Smooth muscle cell (in vitro differentiated cells): ENCODE measurements around the gene LTBP2. TPM values are rescaled to one million over a fixed set of nuclear protein-coding genes. Genes with fewer than 3 reads are reported as not detected.
A peak's percentile ranks its signal among the peaks of the same experiment; 100 is the strongest.

Experiments
- DNase-seq: peaks from one replicate; lab custom pipeline; 2025; ENCODE audit not compliant: unreplicated experiment; lab: John Stamatoyannopoulos, UW
- H2AFZ ChIP-seq: fragments of 200-600 bp; sonication (generic); 2 replicates; pipeline ENCODE4 v1.6.0; 2016; ENCODE audit warnings: antibody characterized with exemption, low read depth, mild to moderate bottlenecking
- H3F3A ChIP-seq: fragments of 200-600 bp; sonication (generic); 2 replicates; pipeline ENCODE4 v1.6.0; 2017; ENCODE audit warnings: antibody characterized with exemption, low read depth
- H3K27ac ChIP-seq: fragments of 200-600 bp; sonication (generic); 2 replicates; pipeline ENCODE4 v1.5.1; 2016; ENCODE audit warnings: low read depth, mild to moderate bottlenecking
- H3K27me3 ChIP-seq: fragments of 200-600 bp; sonication (generic); 2 replicates; pipeline ENCODE4 v1.6.1; 2016; ENCODE audit warnings: low read depth, mild to moderate bottlenecking
- H3K36me3 ChIP-seq: fragments of 200-600 bp; sonication (generic); 2 replicates; pipeline ENCODE4 v1.5.1; 2016; ENCODE audit warnings: low read depth
- H3K4me1 ChIP-seq: fragments of 200-600 bp; sonication (generic); 2 replicates; pipeline ENCODE4 v1.5.1; 2016; ENCODE audit warnings: low read depth
- H3K4me2 ChIP-seq: fragments of 200-600 bp; sonication (generic); 2 replicates; pipeline ENCODE4 v1.6.0; 2016; ENCODE audit warnings: mild to moderate bottlenecking
- H3K4me3 ChIP-seq: fragments of 200-600 bp; sonication (generic); 2 replicates; pipeline ENCODE4 v1.5.1; 2016; ENCODE audit warnings: mild to moderate bottlenecking
- H3K79me2 ChIP-seq: fragments of 200-600 bp; sonication (generic); 2 replicates; pipeline ENCODE4 v1.6.0; 2016; ENCODE audit warnings: low read depth, mild to moderate bottlenecking
- H3K9ac ChIP-seq: fragments of 200-600 bp; sonication (generic); 2 replicates; pipeline ENCODE4 v1.6.0; 2016; ENCODE audit warnings: low read depth
- H3K9me3 ChIP-seq: fragments of 200-600 bp; sonication (generic); replicated peaks from 2 replicates; pipeline ENCODE4 v1.5.1; 2016; ENCODE audit warnings: low read depth
- H4K20me1 ChIP-seq: fragments of 200-600 bp; sonication (generic); 2 replicates; pipeline ENCODE4 v1.6.0; 2016; ENCODE audit warnings: low read depth
- CTCF ChIP-seq: fragments of 200-600 bp; sonication (generic); IDR thresholded peaks from 2 replicates; pipeline ENCODE4 v1.5.1; 2017; ENCODE audit warnings: borderline replicate concordance, mild to moderate bottlenecking, antibody characterized with exemption; ENCODE audit not compliant: insufficient read depth, poor library complexity, severe bottlenecking
- WGBS: methylation state at CpG from one replicate; pipeline ENCODE4 v1.1.7; 2016; ENCODE audit warnings: low lambda C conversion rate; 5-methylcytosine and 5-hydroxymethylcytosine counted together
- polyA plus RNA-seq: library from polyadenylated mRNA; unstranded; fragments of >200 nt; fragmentation: Nextera tagmentation; extraction: Ambion mirVana; gene quantifications from 2 replicates; pipeline ENCODE4 v1.2.1, GENCODE V29; 2016
- total RNA-seq: library from RNA; depleted of rRNA; stranded (reverse); fragments of >200 nt; gene quantifications from 2 replicates; pipeline ENCODE4 v1.2.3, GENCODE V29; 2014

Gene LTBP2
- total and polyA plus RNA-seq, 2 experiments from 2014 or later: 90.1 to 108 TPM

DNA sequence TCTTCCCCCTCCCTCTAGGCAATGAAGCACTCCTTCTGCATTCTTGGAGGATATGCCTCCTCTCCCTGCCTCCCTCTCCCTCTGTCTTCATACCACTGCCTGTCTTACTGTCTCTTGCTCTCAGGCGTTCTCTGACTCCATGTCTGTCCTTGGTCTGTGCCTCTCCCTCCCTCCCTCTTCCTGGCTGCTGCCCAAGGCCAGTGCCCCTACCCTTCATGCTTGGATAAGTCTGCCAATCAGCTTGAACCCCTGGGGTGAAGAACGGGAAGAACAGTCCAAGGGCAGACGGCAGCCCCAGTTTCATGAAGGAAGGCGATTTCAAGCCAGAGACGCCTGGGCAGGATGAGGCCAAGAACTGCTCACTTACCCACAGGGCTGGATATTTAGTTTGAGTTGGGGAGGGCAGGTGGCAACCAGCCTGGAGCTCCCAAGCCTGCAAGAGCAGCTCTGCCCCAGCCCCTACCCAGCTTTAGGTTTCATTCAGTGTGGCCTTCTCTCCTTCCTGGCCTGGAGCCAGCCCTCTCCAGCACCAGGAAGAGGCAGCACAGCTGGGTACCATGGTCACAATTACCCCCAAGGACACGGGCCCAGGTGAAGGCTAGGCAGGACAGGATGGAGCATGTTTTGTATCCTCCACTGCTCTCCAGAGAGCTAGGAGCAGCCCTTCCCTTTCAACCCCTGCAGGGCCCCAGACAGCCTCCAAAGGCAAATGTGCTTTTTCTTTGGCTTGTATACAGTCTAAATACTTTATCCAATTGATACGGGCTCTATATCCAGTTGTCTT lies 35.8 kb upstream of the LTBP2 start:
- H3K27ac ChIP-seq: no peak overlapping the region
- no peak overlapping the region for H2AFZ ChIP-seq
- H3K4me2 ChIP-seq: peak overlapping the region; percentile 64

GRCh38 chr14:74647061-74647677 lies 35.1 kb upstream of the LTBP2 start:
- Histone ChIP-seq H3K4me3 (no peak overlapping the region), H3F3A (no peaks in the 10 kb centered on the region), H3K4me1 (peaks cover 16% of the 10 kb centered on the region), H3K79me2 (no peaks in the 10 kb centered on the region), H3K9ac (no peak overlapping the region), H3K27me3 (no peaks in the 10 kb centered on the region), H3K27ac (no peak overlapping the region), H2AFZ (no peak overlapping the region), H3K4me2 (peak overlapping the region; percentile 64), H4K20me1 (no peaks in the 10 kb centered on the region), H3K36me3 (no peaks in the 10 kb centered on the region), H3K9me3 (no peaks in the 10 kb centered on the region)
- WGBS: 78% methylated on average over 11 of the region's 11 CpGs
- TF ChIP-seq CTCF: no peak
- DNase-seq: no peak

More for the DNA sequence above, 35.8 kb upstream of the LTBP2 start:
- Histone ChIP-seq H3K79me2 (no peaks in the 10 kb centered on the region), H3K4me3 (no peak overlapping the region), H3K36me3 (no peaks in the 10 kb centered on the region), H3F3A (no peaks in the 10 kb centered on the region), H3K9me3 (no peaks in the 10 kb centered on the region), H3K27me3 (no peaks in the 10 kb centered on the region), H4K20me1 (no peaks in the 10 kb centered on the region), H3K4me1 (peaks cover 16% of the 10 kb centered on the region), H3K9ac (no peak overlapping the region)
- no peak for DNase-seq
- WGBS: 78% methylated on average over 7 of the region's 7 CpGs
- no peak for TF ChIP-seq CTCF

DNA sequence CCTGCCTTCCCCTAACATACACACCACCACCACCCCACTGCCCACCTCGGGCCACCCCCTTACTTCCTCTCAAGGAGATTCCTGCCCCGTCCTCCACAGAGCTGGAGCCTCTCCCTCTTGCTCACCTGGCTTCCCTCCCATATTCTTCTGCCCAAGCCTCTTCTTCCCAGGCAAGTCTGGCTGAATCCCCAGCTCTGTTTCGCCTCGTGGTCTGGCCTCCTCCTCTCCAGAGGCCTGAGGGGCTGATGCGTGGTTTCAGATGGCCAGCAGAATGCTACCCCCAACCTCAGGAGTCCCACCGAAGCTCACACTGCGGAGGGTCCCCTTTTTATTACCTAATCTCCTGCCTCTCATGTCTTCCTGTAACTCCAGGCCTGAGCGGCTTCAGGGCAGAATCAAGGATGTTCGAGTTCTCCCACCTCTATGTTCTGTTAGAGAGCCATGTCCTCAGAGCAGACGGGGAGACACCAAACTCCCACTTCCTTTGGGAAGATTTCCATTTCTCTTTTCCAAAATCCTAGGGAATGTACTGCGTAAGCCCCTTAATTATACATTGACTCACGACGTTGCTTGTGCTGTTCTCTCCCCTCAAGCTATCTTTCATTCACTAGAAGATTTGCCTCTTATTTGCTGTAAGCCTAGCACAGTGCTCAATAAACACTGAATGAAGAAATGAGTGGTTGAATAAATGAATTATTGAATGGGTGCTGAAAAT lies 33.9 kb upstream of the LTBP2 start:
- no peaks in the 10 kb centered on the region for H3K79me2 ChIP-seq
- peak overlapping the region; percentile 51 for H3K27ac ChIP-seq
- no peak for DNase-seq
- H3K36me3 ChIP-seq: no peaks in the 10 kb centered on the region
- H3K9ac ChIP-seq: no peak overlapping the region
- 70% methylated on average over 13 of the region's 13 CpGs for WGBS
- H2AFZ ChIP-seq: no peak overlapping the region
- H3K4me2 ChIP-seq: peak overlapping the region; percentile 2
- no peak for TF ChIP-seq CTCF
- peaks cover 16% of the 10 kb centered on the region for H3K4me1 ChIP-seq
- no peak overlapping the region for H3K4me3 ChIP-seq
- no peaks in the 10 kb centered on the region for H3K9me3 ChIP-seq
- H3K27me3 ChIP-seq: no peaks in the 10 kb centered on the region
- no peaks in the 10 kb centered on the region for H3F3A ChIP-seq
- no peaks in the 10 kb centered on the region for H4K20me1 ChIP-seq
